Measurements from ENCODE around the gene GSTM3. TPM values are rescaled to one million over a fixed set of nuclear protein-coding genes. Genes with fewer than 3 reads are reported as not detected.

Gene GSTM3
- total RNA-seq, 1 experiment from 2014 or later: 10.6 TPM

GRCh38 chr1:109719337-109719837, 21.5 kb downstream of the GSTM3 start:
- no peak overlapping the region for H3K4me3 ChIP-seq (ENCODE audit: low read depth, low read length)
- Mint-ChIP-seq H3K27me3 (ENCODE audit: insufficient read depth, unreplicated experiment) (no peaks in the 10 kb centered on the region), H3K27ac (ENCODE audit: unreplicated experiment) (no peak overlapping the region), H3K36me3 (ENCODE audit: insufficient read depth, unreplicated experiment) (no peaks in the 10 kb centered on the region), H3K9me3 (ENCODE audit: unreplicated experiment) (no peaks in the 10 kb centered on the region), H3K4me3 (ENCODE audit: unreplicated experiment) (no peak overlapping the region), H3K4me1 (ENCODE audit: low read depth, unreplicated experiment) (peaks cover 7% of the 10 kb centered on the region)
- no peaks in the 10 kb centered on the region for H3K9me3 ChIP-seq
- ChIA-PET POLR2A (no interaction called here), CTCF (no interaction called here)
- H3K4me1 ChIP-seq: peaks cover 9% of the 10 kb centered on the region
- no peaks in the 10 kb centered on the region for H3K27me3 ChIP-seq (replicated peaks; ENCODE audit: control insufficient read depth, insufficient read depth, low read length)
- BruUV-seq (replicated peaks): no TSS peak
- no peak for DNase-seq
- intact Hi-C loops (cut with micrococcal nuclease; ENCODE audit: unreplicated experiment): loop anchor here (2.0 kb wide), 1 partner anchor 21 kb away; the partner anchor contains the start of gene GSTM3
- no peak for TF ChIP-seq CTCF (IDR thresholded peaks at IDR 0.05; ENCODE audit: insufficient read depth in 1 of 2, low read depth in 1 of 2, low read length in 1 of 2, severe bottlenecking in 1 of 2, unreplicated experiment in 1 of 2)
- H3K36me3 ChIP-seq (ENCODE audit: control insufficient read depth, insufficient read depth, low read length): no peaks in the 10 kb centered on the region

- Histone ChIP-seq H3K27me3 (replicated peaks; ENCODE audit: control insufficient read depth, insufficient read depth, low read length) (no peaks in the 10 kb centered on the region), H3K4me3 (ENCODE audit: low read depth, low read length) (no peak overlapping the region), H3K4me1 (peaks cover 9% of the 10 kb centered on the region), H3K9me3 (no peaks in the 10 kb centered on the region), H3K36me3 (ENCODE audit: control insufficient read depth, insufficient read depth, low read length) (no peaks in the 10 kb centered on the region)
- Mint-ChIP-seq H3K27ac (ENCODE audit: unreplicated experiment) (no peak overlapping the region), H3K36me3 (ENCODE audit: insufficient read depth, unreplicated experiment) (no peaks in the 10 kb centered on the region), H3K9me3 (ENCODE audit: unreplicated experiment) (no peaks in the 10 kb centered on the region), H3K4me1 (ENCODE audit: low read depth, unreplicated experiment) (peaks cover 7% of the 10 kb centered on the region), H3K27me3 (ENCODE audit: insufficient read depth, unreplicated experiment) (no peaks in the 10 kb centered on the region), H3K4me3 (ENCODE audit: unreplicated experiment) (no peak overlapping the region)
- DNase-seq: peak; percentile 40 to 52
- peak in 1 of 2 experiments; percentile 36 for TF ChIP-seq CTCF (IDR thresholded peaks at IDR 0.05; ENCODE audit: insufficient read depth in 1 of 2, low read depth in 1 of 2, low read length in 1 of 2, severe bottlenecking in 1 of 2, unreplicated experiment in 1 of 2)
- intact Hi-C loops (cut with micrococcal nuclease; ENCODE audit: unreplicated experiment): loop anchor here (1.0 to 2.0 kb wide), 2 partner anchors 22 to 55 kb away; partner anchors contain the start of gene GSTM3
- ChIA-PET CTCF (interaction anchor here (0.6 to 1.0 kb wide), 15 partner anchors 13 to 266 kb away, joined by 3 to 26 read pairs (median 4); partner anchors contain the start of genes AHCYL1 and GNAI3), POLR2A (no interaction called here)
- no TSS peak for BruUV-seq (replicated peaks)
Observed at GRCh38 chr1:109718495-109718894, 22.3 kb downstream of the GSTM3 start.

- Mint-ChIP-seq H3K36me3 (ENCODE audit: insufficient read depth, unreplicated experiment) (no peaks in the 10 kb centered on the region), H3K4me3 (ENCODE audit: unreplicated experiment) (no peak overlapping the region), H3K9me3 (ENCODE audit: unreplicated experiment) (no peaks in the 10 kb centered on the region), H3K4me1 (ENCODE audit: low read depth, unreplicated experiment) (peaks cover 7% of the 10 kb centered on the region), H3K27ac (ENCODE audit: unreplicated experiment) (no peak overlapping the region), H3K27me3 (ENCODE audit: insufficient read depth, unreplicated experiment) (no peaks in the 10 kb centered on the region)
- BruUV-seq (replicated peaks): no TSS peak
- DNase-seq: no peak
- intact Hi-C loops (cut with micrococcal nuclease; ENCODE audit: unreplicated experiment): loop anchor here (1.0 to 2.0 kb wide), 2 partner anchors 23 to 56 kb away; partner anchors contain the start of gene GSTM3
- Histone ChIP-seq H3K36me3 (ENCODE audit: control insufficient read depth, insufficient read depth, low read length) (no peaks in the 10 kb centered on the region), H3K4me3 (ENCODE audit: low read depth, low read length) (no peak overlapping the region), H3K27me3 (replicated peaks; ENCODE audit: control insufficient read depth, insufficient read depth, low read length) (no peaks in the 10 kb centered on the region), H3K9me3 (no peaks in the 10 kb centered on the region), H3K4me1 (peaks cover 4% of the 10 kb centered on the region; the same call in 1 of the 2 replicates)
- ChIA-PET POLR2A (no interaction called here), CTCF (interaction anchor here (0.6 to 1.0 kb wide), 14 partner anchors 13 to 266 kb away, joined by 3 to 26 read pairs (median 4); partner anchors contain the start of genes AHCYL1 and GNAI3)
- TF ChIP-seq CTCF (IDR thresholded peaks at IDR 0.05; ENCODE audit: insufficient read depth in 1 of 2, low read depth in 1 of 2, low read length in 1 of 2, severe bottlenecking in 1 of 2, unreplicated experiment in 1 of 2): no peak
Observed at GRCh38 chr1:109717729-109718128, 23.1 kb downstream of the GSTM3 start.
